IPS-20b (cell line): ENCODE results near the gene PARP11.

Source experiments
- H3K27ac ChIP-seq: one replicate; pipeline ENCODE4 v1.5.1; 2013; ENCODE audit warnings: low read length
- H3K27me3 ChIP-seq: 2 replicates; pipeline ENCODE4 v1.6.1; 2013; ENCODE audit warnings: mild to moderate bottlenecking, low read length, inconsistent platforms; ENCODE audit not compliant: insufficient read depth
- H3K36me3 ChIP-seq: 2 replicates; pipeline ENCODE4 v1.6.1; 2013; ENCODE audit warnings: low read depth, mild to moderate bottlenecking, inconsistent platforms, low read length, moderate library complexity; ENCODE audit not compliant: insufficient read depth
- H3K4me1 ChIP-seq: 2 replicates; pipeline ENCODE4 v1.6.1; 2013; ENCODE audit warnings: mild to moderate bottlenecking, control low read depth, inconsistent platforms, low read length, moderate library complexity; ENCODE audit not compliant: insufficient read depth
- H3K4me3 ChIP-seq: 2 replicates; pipeline ENCODE4 v1.5.1; 2013; ENCODE audit warnings: mild to moderate bottlenecking, low read length, inconsistent platforms
- H3K9ac ChIP-seq: 2 replicates; pipeline ENCODE4 v1.6.1; 2013; ENCODE audit warnings: low read depth, mild to moderate bottlenecking, inconsistent platforms, low read length, moderate library complexity
- H3K9me3 ChIP-seq: 2 replicates; pipeline ENCODE4 v1.6.1; 2013; ENCODE audit warnings: mild to moderate bottlenecking, low read depth, low read length, inconsistent platforms; ENCODE audit not compliant: insufficient read depth

PARP11 gene

GRCh38 chr12:3791256-3791874 lies 81.8 kb downstream of the PARP11 start:
- Histone ChIP-seq H3K9ac (no peak overlapping the region), H3K4me3 (no peak overlapping the region), H3K4me1 (peaks cover 11% of the 10 kb centered on the region; the same call in 1 of the 2 replicates), H3K27ac (no peak overlapping the region), H3K9me3 (no peaks in the 10 kb centered on the region), H3K27me3 (no peaks in the 10 kb centered on the region), H3K36me3 (no peaks in the 10 kb centered on the region)

- H3K4me3 ChIP-seq, result no peak overlapping the region
- H3K36me3 ChIP-seq, result no peaks in the 10 kb centered on the region
- H3K27ac ChIP-seq, result no peak overlapping the region
- no peaks in the 10 kb centered on the region for H3K9me3 ChIP-seq
- H3K4me1 ChIP-seq, result peaks cover 11% of the 10 kb centered on the region; the same call in 1 of the 2 replicates
- H3K27me3 ChIP-seq, result no peaks in the 10 kb centered on the region
- no peak overlapping the region for H3K9ac ChIP-seq
Measured at GRCh38 chr12:3790642-3791041, 82.6 kb downstream of the PARP11 start.

- no peak overlapping the region for H3K27ac ChIP-seq
- H3K4me3 ChIP-seq, result no peak overlapping the region
- no peaks in the 10 kb centered on the region for H3K36me3 ChIP-seq
- peaks cover 11% of the 10 kb centered on the region; the same call in 1 of the 2 replicates for H3K4me1 ChIP-seq
- no peaks in the 10 kb centered on the region for H3K9me3 ChIP-seq
- H3K9ac ChIP-seq, result no peak overlapping the region
- no peaks in the 10 kb centered on the region for H3K27me3 ChIP-seq
Measured at GRCh38 chr12:3789838-3790237, 83.4 kb downstream of the PARP11 start.

- H3K4me3 ChIP-seq, result no peak overlapping the region
- no peaks in the 10 kb centered on the region for H3K36me3 ChIP-seq
- no peak overlapping the region for H3K9ac ChIP-seq
- no peaks in the 10 kb centered on the region; the same call in 1 of the 2 replicates for H3K27me3 ChIP-seq
- H3K4me1 ChIP-seq, result no peaks in the 10 kb centered on the region; the same call in 1 of the 2 replicates
- H3K27ac ChIP-seq, result no peak overlapping the region
- no peaks in the 10 kb centered on the region for H3K9me3 ChIP-seq
Measured at GRCh38 chr12:3777206-3777809, 95.9 kb downstream of the PARP11 start.

GRCh38 chr12:3775385-3776035 lies 97.7 kb downstream of the PARP11 start:
- H3K4me3 ChIP-seq, result no peak overlapping the region
- no peak overlapping the region for H3K9ac ChIP-seq
- no peaks in the 10 kb centered on the region; the same call in 1 of the 2 replicates for H3K4me1 ChIP-seq
- H3K27ac ChIP-seq, result no peak overlapping the region
- H3K36me3 ChIP-seq, result no peaks in the 10 kb centered on the region
- H3K27me3 ChIP-seq, result no peaks in the 10 kb centered on the region; the same call in 1 of the 2 replicates
- H3K9me3 ChIP-seq, result no peaks in the 10 kb centered on the region

GRCh38 chr12:3772380-3772779 lies 100.8 kb downstream of the PARP11 start:
- Histone ChIP-seq H3K9me3 (no peaks in the 10 kb centered on the region), H3K4me1 (no peaks in the 10 kb centered on the region; the same call in 1 of the 2 replicates), H3K27ac (no peak overlapping the region), H3K9ac (no peak overlapping the region), H3K36me3 (no peaks in the 10 kb centered on the region), H3K4me3 (no peak overlapping the region), H3K27me3 (no peaks in the 10 kb centered on the region)

GRCh38 chr12:3771853-3772252 lies 101.3 kb downstream of the PARP11 start:
- Histone ChIP-seq H3K4me3 (no peak overlapping the region), H3K27me3 (no peaks in the 10 kb centered on the region), H3K27ac (no peak overlapping the region), H3K36me3 (no peaks in the 10 kb centered on the region), H3K9ac (no peak overlapping the region), H3K9me3 (no peaks in the 10 kb centered on the region), H3K4me1 (no peaks in the 10 kb centered on the region; the same call in 1 of the 2 replicates)

- H3K36me3 ChIP-seq, result no peaks in the 10 kb centered on the region
- no peaks in the 10 kb centered on the region for H3K27me3 ChIP-seq
- no peak overlapping the region for H3K4me3 ChIP-seq
- no peaks in the 10 kb centered on the region for H3K9me3 ChIP-seq
- H3K9ac ChIP-seq, result no peak overlapping the region
- H3K4me1 ChIP-seq, result no peaks in the 10 kb centered on the region; the same call in 1 of the 2 replicates
- no peak overlapping the region for H3K27ac ChIP-seq
Measured at GRCh38 chr12:3770891-3771290, 102.3 kb downstream of the PARP11 start.

GRCh38 chr12:3768911-3769447 lies 104.2 kb downstream of the PARP11 start:
- Histone ChIP-seq H3K27ac (no peak overlapping the region), H3K9me3 (no peaks in the 10 kb centered on the region), H3K36me3 (no peaks in the 10 kb centered on the region), H3K4me1 (no peaks in the 10 kb centered on the region), H3K27me3 (no peaks in the 10 kb centered on the region), H3K9ac (no peak overlapping the region), H3K4me3 (no peak overlapping the region)

- Histone ChIP-seq H3K36me3 (no peaks in the 10 kb centered on the region), H3K4me3 (no peak overlapping the region), H3K9me3 (no peaks in the 10 kb centered on the region), H3K9ac (no peak overlapping the region), H3K27ac (no peak overlapping the region), H3K4me1 (no peaks in the 10 kb centered on the region), H3K27me3 (no peaks in the 10 kb centered on the region)
Measured at GRCh38 chr12:3761116-3761735, 112.0 kb downstream of the PARP11 start.

GRCh38 chr12:3759878-3760277 lies 113.3 kb downstream of the PARP11 start:
- H3K9me3 ChIP-seq, result no peaks in the 10 kb centered on the region

More at GRCh38 chr12:3759878-3760277, 113.3 kb downstream of the PARP11 start:
- Histone ChIP-seq H3K27ac (no peak overlapping the region), H3K4me3 (no peak overlapping the region), H3K27me3 (no peaks in the 10 kb centered on the region), H3K36me3 (no peaks in the 10 kb centered on the region), H3K9ac (no peak overlapping the region), H3K4me1 (no peaks in the 10 kb centered on the region)
